HG03097 (cell line): Measurements from ENCODE around the gene PRELID2.
"Not testable (repeated sequence)": the region's sequence is repeated elsewhere in the genome, so short reads cannot be mapped to it uniquely, and the experiment has no call there.

Experiments used
- ATAC-seq: cut with Tn5 transposase; IDR thresholded peaks from one replicate; pipeline ENCODE4 v1.9.1; 2021; ENCODE audit not compliant: unreplicated experiment, low FRiP score

The PRELID2 gene

GRCh38 chr5:145798503-145798902 is 36.6 kb downstream of the PRELID2 start:
- not testable (repeated sequence) for ATAC-seq

DNA sequence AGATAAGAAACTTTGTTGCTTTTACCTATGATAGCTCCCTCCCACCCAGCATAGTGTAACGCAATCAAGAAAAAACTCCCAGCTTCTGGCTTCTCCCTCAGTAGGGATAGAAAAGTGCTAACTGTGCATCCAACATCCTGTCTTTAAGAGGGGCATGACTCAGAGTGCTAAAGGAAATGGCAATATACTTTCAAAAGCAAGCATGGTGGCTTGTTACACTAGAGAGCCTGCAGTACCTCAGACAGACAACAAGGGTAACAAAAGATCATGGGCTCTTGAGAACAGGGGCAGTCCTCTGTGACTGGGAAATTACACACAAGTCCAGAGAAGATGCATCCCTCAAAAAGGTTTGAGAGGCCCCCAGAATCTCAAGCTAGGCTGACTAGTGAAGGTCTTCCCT is 37.8 kb downstream of the PRELID2 start:
- no peak for ATAC-seq

DNA sequence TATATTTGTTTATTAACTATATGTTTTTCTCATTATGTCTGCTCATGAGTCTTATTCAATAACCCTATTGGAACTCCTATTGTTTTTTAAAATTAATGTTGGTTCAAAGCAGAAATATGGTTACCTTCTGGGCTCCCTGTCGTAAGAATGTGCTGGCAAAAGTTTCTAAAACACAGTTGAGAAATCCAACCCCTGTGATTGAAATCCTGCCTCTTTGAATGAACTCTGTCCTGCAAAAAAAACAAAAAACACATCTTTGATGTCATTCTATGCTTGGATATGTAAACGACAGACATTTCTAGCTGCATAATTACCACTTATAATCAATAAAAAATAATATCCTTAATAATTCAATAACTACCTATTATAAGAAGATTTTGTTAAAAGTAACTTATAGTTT is 38.8 kb downstream of the PRELID2 start:
- ATAC-seq: no peak

GRCh38 chr5:145793574-145793973 is 41.6 kb downstream of the PRELID2 start:
- ATAC-seq: no peak

- ATAC-seq: no peak
Measured at GRCh38 chr5:145792840-145793239, 42.3 kb downstream of the PRELID2 start.

GRCh38 chr5:145791866-145792265 is 43.3 kb downstream of the PRELID2 start:
- no peak for ATAC-seq

- no peak for ATAC-seq
Measured at GRCh38 chr5:145787996-145788395, 47.1 kb downstream of the PRELID2 start.

DNA sequence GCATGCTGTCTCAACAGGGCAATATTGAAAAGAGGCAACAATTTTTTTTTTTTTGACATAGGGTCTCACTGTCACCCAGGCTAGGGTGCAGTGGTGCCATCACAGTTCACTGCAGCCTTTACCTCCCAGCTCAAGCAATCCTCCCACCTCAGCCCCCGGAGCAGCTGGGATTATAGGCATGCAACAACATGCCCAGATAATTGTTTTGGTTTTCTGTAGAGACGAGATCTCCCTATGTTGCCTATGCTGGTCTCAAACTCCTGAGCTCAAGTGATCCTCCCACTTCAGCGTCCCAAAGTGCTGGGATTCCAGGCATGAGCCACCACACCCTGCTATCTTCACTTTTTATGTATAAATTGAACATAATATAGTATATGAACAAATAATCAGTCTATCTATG is 47.6 kb downstream of the PRELID2 start:
- no peak for ATAC-seq

DNA sequence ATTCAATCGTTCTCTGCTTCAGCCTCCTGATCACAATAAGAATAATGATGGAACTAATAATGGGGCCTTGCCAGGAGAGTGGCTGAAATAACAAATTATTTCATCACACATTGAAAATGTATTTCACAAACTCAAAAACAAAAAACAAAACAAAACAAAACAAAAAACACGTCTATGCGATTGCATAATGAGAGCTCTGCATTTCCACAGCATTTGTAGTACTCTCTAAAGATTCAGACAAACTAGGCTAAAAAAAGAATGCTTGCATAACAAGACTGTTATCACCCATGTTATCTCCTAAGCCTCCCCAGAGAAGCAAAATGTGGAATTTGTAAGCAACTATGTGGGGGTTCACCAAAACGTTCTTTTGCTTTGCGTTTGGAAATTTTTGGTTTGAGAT is 48.1 kb downstream of the PRELID2 start:
- ATAC-seq: no peak

- no peak for ATAC-seq
Measured at GRCh38 chr5:145780982-145781381, 54.2 kb downstream of the PRELID2 start.

- ATAC-seq: no peak
Measured at GRCh38 chr5:145778144-145778900, 56.8 kb downstream of the PRELID2 start.

DNA sequence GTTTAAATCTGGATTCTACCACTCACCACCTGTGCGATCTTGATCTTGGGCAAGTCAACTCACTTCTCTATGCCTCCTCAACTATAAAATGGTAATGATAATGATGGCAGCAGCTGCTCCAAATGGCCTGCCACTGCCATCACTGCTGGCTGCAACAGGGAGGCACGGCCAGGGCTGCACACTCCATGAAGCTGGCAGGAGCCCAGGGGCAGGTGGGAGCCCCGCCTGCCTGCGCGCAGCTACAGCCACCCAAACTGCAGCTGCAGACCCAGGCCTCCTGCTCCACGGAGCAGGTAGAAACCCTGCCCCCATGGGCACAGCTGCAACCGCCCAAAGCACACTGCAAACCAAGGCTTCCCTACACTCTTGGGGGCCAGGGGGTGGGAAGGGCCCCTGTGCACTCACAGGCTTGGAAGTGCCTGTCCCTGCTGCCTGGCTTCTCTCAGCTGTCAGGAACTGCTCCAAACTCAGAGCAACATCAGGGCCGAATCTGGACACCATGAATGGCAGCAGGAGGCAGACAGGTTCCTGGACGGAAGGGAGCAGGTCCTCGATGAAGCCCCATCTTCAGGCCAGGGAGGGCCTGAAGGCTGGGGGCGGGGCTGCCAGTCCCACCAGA is 57.6 kb downstream of the PRELID2 start:
- no peak for ATAC-seq

- no peak for ATAC-seq
Measured at GRCh38 chr5:145776886-145777285, 58.3 kb downstream of the PRELID2 start.

- ATAC-seq: no peak
Measured at GRCh38 chr5:145775893-145776444, 59.2 kb downstream of the PRELID2 start.

DNA sequence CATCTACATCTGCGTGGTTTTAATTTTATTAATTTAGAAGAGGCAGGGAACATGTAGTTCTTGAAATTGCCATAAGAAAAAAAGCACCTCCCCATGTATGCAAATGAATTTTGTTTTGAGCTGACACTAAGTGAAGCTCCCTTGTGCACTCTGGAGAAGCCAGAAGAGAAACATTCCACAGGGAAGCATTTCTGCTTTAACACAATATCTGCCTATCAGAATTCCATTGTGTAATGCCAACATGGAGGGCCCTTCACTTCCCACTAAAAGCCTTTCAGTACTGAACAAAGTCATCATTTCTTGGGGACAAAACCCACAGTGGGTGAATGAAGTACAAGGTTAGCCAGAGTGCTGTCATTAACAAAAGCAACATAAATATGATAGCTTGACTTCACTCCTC is 59.7 kb downstream of the PRELID2 start:
- ATAC-seq: no peak

GRCh38 chr5:145774442-145774841 is 60.7 kb downstream of the PRELID2 start:
- ATAC-seq: no peak

DNA sequence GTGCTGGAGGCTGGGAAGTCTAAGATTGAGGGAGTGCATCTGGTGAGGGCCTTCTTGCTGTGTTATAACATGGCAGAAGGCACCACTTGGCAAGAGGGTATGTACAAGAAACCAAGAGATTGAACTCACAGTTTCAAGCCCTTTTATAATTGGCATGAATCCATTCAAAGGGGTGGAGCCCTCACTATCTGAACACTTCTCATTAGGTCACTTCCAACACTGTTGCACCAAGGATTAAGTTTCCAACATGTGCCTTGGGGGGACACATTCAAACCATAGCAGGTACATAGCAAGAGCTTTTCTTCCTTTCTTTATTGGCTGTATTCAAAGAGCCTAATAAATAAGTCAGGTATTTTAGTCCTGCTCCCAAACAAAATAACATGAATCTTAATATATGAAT is 62.7 kb downstream of the PRELID2 start:
- no peak for ATAC-seq

DNA sequence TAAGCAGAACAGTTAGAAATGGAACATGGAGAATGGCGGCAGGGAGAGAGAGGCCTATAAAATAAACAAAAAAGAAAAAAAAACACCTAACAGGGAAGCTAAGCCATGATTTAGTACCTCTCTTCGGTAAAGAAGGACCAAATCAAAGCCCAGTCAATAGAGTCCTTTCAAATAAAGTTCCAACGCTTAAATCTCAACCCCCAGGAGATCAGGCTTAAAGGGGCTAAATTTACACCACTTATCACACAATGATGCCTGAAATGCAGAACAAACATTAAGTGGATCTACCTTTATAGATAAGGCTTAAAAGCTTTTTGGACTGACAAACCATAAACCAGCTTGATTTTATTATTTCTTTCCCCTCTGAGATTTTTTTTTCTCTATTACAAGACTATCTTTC is 66.3 kb downstream of the PRELID2 start:
- no peak for ATAC-seq

GRCh38 chr5:145764325-145764724 is 70.8 kb downstream of the PRELID2 start:
- no peak for ATAC-seq

DNA sequence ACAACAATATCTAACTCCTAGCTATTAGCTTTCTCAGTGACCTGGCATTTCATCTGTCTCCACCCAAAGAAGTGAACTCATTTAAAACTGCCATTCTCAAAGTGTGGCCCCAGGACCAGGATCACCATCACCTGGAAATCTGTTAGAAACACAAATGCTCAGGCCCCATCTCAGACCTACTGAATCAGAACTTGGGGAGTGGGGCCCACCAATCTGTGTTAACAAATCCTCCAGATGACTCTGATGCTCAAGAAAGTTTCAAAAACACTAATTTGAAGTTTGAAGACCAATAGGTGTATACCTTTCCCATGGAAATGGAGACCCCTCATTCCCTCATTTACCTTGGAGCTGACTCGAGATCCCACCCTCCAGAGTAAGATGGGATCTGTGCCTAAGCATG is 72.3 kb downstream of the PRELID2 start:
- ATAC-seq: no peak

- no peak for ATAC-seq
Measured at GRCh38 chr5:145761254-145761653, 73.9 kb downstream of the PRELID2 start.

GRCh38 chr5:145760660-145761059 is 74.5 kb downstream of the PRELID2 start:
- ATAC-seq: no peak
